HCT116 (cell line): ENCODE measurements around the gene RAPGEF1. TPM values are rescaled to one million over a fixed set of nuclear protein-coding genes. Genes with fewer than 3 reads are reported as not detected.

Source experiments
- ATAC-seq: fragments of 200-7000 bp; cut with Tn5 transposase; 2 replicates; pipeline ENCODE4 v1.9.1; 2020; ENCODE audit warnings: mild to moderate bottlenecking, moderate library complexity
- BruUV-seq: library from RNA; stranded (reverse); fragments of 400-500 nt; replicated peaks from 2 replicates; lab custom pipeline; 2021; lab: Mats Ljungman, UMichigan
- CTCF ChIA-PET: fragments of 300-600 bp; sonication (Branson Sonifier 250); formaldehyde crosslinking; loops from one replicate; lab custom pipeline; 2021; ENCODE audit warnings: antibody characterized with exemption; lab: Charles Lee
- POLR2A ChIA-PET: fragments of 300-600, 350-600 bp; sonication (Branson Sonifier 250); formaldehyde crosslinking; loops from one replicate; lab custom pipeline; 2021; ENCODE audit warnings: antibody characterized with exemption; lab: Charles Lee
- RAD21 ChIA-PET, 2 experiments: fragments of 300-600 bp; sonication (Branson Sonifier 250); formaldehyde crosslinking; loops; one replicate each; lab custom pipeline; 2023; ENCODE audit warnings: low total read pairs in 2 of 2; ENCODE audit not compliant: uncharacterized antibody in 2 of 2, unreplicated experiment in 2 of 2, low non-redundant PET in 1 of 2; lab: Charles Lee
- DNase-seq: peaks from one replicate; pipeline ENCODE4 v3.0.0-alpha.2; 2010; ENCODE audit warnings: low read depth, low spot score
- H2AFZ ChIP-seq: fragments of 200-600 bp; shearing (Covaris generic), sonication (generic); 2 replicates; pipeline ENCODE4 v1.6.1; 2017; ENCODE audit warnings: low read depth, mixed run types, mixed read lengths, antibody characterized with exemption, low read length; ENCODE audit not compliant: poor library complexity, severe bottlenecking
- H3K27ac ChIP-seq: 2 replicates; pipeline ENCODE4 v1.5.1; 2012; ENCODE audit warnings: low read depth, low read length
- H3K27me3 ChIP-seq: fragments of 200-600 bp; sonication (generic); 2 replicates; pipeline ENCODE4 v1.6.1; 2016; ENCODE audit warnings: mixed run types, low read length, mixed read lengths; ENCODE audit not compliant: insufficient read depth
- H3K36me3 ChIP-seq, 2 experiments: fragments of 200-500 bp in 1 of 2; fragments of 200-600 bp in 1 of 2; sonication (Bioruptor generic) in 1 of 2; sonication (generic) in 1 of 2; 2 replicates each; pipeline versions ENCODE4 v1.5.1 to v1.6.1; 2014 to 2016; ENCODE audit warnings: low read length in 2 of 2, inconsistent platforms in 1 of 2, mixed read lengths in 1 of 2, mixed run types in 1 of 2; ENCODE audit not compliant: insufficient read depth in 2 of 2, control insufficient read depth in 1 of 2
- H3K4me1 ChIP-seq, 2 experiments: fragments of 200-600 bp in 1 of 2; sonication (generic) in 1 of 2; 2 replicates each; pipeline versions ENCODE4 v1.5.1 to v1.6.1; 2012 to 2017; ENCODE audit warnings: low read length in 2 of 2, inconsistent platforms in 1 of 2, mild to moderate bottlenecking in 1 of 2, mixed read lengths in 1 of 2, mixed run types in 1 of 2, moderate library complexity in 1 of 2; ENCODE audit not compliant: insufficient read depth in 2 of 2, control insufficient read depth in 1 of 2
- H3K4me2 ChIP-seq: fragments of 200-600 bp; sonication (generic); 2 replicates; pipeline ENCODE4 v1.6.1; 2017; ENCODE audit warnings: mixed run types, low read length, mixed read lengths
- H3K4me3 ChIP-seq, 2 experiments: fragments of 200-600 bp in 1 of 2; sonication (generic) in 1 of 2; replicated peaks in 1 of 2; 2 replicates each; pipeline ENCODE4 v1.5.1; 2011 to 2016; ENCODE audit warnings: low read length in 2 of 2, control low read depth in 1 of 2, low read depth in 1 of 2, mild to moderate bottlenecking in 1 of 2, mixed read lengths in 1 of 2, mixed run types in 1 of 2
- H3K79me2 ChIP-seq: fragments of 200-600 bp; sonication (generic); 2 replicates; pipeline ENCODE4 v1.6.1; 2017; ENCODE audit warnings: mild to moderate bottlenecking, mixed run types, low read length, moderate library complexity, mixed read lengths; ENCODE audit not compliant: insufficient read depth
- H3K9ac ChIP-seq: fragments of 200-600 bp; sonication (generic); 2 replicates; pipeline ENCODE4 v1.6.1; 2016; ENCODE audit warnings: low read length, mixed read lengths
- H3K9me2 ChIP-seq: fragments of 200-600 bp; sonication (generic), shearing (Covaris generic); 2 replicates; pipeline ENCODE4 v1.6.1; 2017; ENCODE audit warnings: mixed run types, mild to moderate bottlenecking, moderate library complexity; ENCODE audit not compliant: insufficient read depth
- H3K9me3 ChIP-seq, 2 experiments: fragments of 200-500 bp in 1 of 2; fragments of 200-600 bp in 1 of 2; sonication (Bioruptor generic) in 1 of 2; sonication (generic) in 1 of 2; 2 replicates each; pipeline ENCODE4 v1.6.1; 2014 to 2017; ENCODE audit warnings: low read length in 2 of 2, mixed read lengths in 2 of 2, inconsistent platforms in 1 of 2, low read depth in 1 of 2, mild to moderate bottlenecking in 1 of 2, mixed run types in 1 of 2, moderate library complexity in 1 of 2; ENCODE audit not compliant: control insufficient read depth in 1 of 2, insufficient read depth in 1 of 2
- H4K20me1 ChIP-seq: fragments of 200-600 bp; sonication (generic), shearing (Covaris generic); 2 replicates; pipeline ENCODE4 v1.6.1; 2017; ENCODE audit warnings: mixed run types, mild to moderate bottlenecking, moderate library complexity; ENCODE audit not compliant: insufficient read depth
- POLR2A ChIP-seq: IDR thresholded peaks from 2 replicates; pipeline ENCODE4 v1.7.0; 2011; ENCODE audit warnings: borderline replicate concordance; ENCODE audit not compliant: insufficient read depth, insufficient read length; ENCODE audit errors: extremely low read depth
- SIN3A ChIP-seq: IDR thresholded peaks from 2 replicates; pipeline ENCODE4 v1.6.1; 2012; ENCODE audit warnings: low read depth
- SP1 ChIP-seq: IDR thresholded peaks from 2 replicates; pipeline ENCODE4 v1.6.1; 2012; ENCODE audit warnings: low read depth
- SRF ChIP-seq: IDR thresholded peaks from 2 replicates; pipeline ENCODE4 v1.6.1; 2012; ENCODE audit warnings: low read depth
- YY1 ChIP-seq: IDR thresholded peaks from 2 replicates; pipeline ENCODE4 v1.6.1; 2011; ENCODE audit warnings: low read length, low read depth, moderate library complexity, mild to moderate bottlenecking; ENCODE audit not compliant: insufficient replicate concordance; ENCODE audit errors: extremely low read depth
- intact Hi-C: fragments of 100-400 bp; cut with micrococcal nuclease; formaldehyde crosslinking; loops from 2 replicates; pipeline ENCODE4 v1.10.0; 2022
- total RNA-seq: library from RNA; stranded (reverse); gene quantifications from one replicate; pipeline ENCODE4 v1.2.1, GENCODE V29; 2021; ENCODE audit not compliant: unreplicated experiment
- TF ChIP-seq, protein P1 (sequence below): IDR thresholded peaks from 2 replicates; pipeline ENCODE4 v1.6.1; 2011; ENCODE audit warnings: mild to moderate bottlenecking, low read length, moderate library complexity; ENCODE audit not compliant: insufficient replicate concordance; ENCODE audit errors: extremely low read depth

Gene RAPGEF1
- total RNA-seq, 1 experiment from 2014 or later = 43.0 TPM

DNA sequence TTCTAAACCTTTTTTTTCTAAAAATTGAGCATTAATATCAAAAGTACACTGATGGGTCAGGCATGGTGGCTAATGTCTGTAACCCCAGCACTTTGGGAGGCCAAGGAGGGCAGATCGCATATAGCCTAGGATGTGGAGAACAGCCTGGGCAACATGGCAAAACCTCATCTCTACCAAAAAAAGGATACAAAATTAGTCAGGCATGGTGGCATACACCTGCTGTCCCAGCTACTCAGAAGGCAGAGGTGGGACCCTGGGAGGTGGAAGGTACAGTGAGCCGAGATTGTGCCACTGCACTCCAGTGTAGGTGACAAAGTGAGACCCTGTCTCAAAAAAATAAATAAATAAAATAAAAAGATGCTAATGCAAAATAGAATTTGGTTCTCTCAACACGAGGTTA, 49.4 kb downstream of the RAPGEF1 start (continued):
- TF ChIP-seq POLR2A (no peak), SRF (no peak), SP1 (no peak)
- TF ChIP-seq, protein P1, sequence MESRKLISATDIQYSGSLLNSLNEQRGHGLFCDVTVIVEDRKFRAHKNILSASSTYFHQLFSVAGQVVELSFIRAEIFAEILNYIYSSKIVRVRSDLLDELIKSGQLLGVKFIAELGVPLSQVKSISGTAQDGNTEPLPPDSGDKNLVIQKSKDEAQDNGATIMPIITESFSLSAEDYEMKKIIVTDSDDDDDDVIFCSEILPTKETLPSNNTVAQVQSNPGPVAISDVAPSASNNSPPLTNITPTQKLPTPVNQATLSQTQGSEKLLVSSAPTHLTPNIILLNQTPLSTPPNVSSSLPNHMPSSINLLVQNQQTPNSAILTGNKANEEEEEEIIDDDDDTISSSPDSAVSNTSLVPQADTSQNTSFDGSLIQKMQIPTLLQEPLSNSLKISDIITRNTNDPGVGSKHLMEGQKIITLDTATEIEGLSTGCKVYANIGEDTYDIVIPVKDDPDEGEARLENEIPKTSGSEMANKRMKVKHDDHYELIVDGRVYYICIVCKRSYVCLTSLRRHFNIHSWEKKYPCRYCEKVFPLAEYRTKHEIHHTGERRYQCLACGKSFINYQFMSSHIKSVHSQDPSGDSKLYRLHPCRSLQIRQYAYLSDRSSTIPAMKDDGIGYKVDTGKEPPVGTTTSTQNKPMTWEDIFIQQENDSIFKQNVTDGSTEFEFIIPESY = no peak

DNA sequence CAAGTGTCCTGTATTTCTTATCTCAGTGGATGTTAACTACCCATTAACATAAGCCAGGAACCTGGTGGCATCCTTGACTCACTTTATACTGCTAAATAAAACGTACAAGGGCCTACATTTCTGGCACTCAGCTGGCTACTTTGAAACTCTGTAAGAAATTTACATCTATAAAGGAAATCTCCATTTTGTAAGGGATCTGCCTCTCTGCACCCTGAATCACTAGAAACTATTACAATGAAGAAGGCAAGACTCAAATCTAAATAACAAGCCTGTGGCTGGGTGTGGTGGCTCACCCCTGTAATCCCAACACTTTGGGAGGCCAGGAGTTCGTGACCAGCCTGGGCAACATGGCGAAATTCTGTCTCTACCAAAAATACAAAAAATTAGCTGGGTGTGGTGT, 51.5 kb downstream of the RAPGEF1 start:
- Histone ChIP-seq H3K9me2 (no peaks in the 10 kb centered on the region), H3K27me3 (no peaks in the 10 kb centered on the region), H3K79me2 (0 out of 2 replicates have a peak, but pooled peaks cover 4% of the 10 kb centered on the region), H3K36me3 (no peaks in the 10 kb centered on the region), H4K20me1 (peaks cover 7% of the 10 kb centered on the region; the same call in 1 of the 2 replicates), H3K4me2 (no peak overlapping the region), H3K27ac (no peak overlapping the region), H3K9me3 (no peaks in the 10 kb centered on the region), H3K9ac (no peak overlapping the region), H3K4me1 (no peaks in the 10 kb centered on the region), H3K4me3 (no peak overlapping the region), H2AFZ (no peak overlapping the region)
- BruUV-seq = no TSS peak
- ATAC-seq = no peak
- ChIA-PET RAD21 (no interaction called here), CTCF (no interaction called here), POLR2A (no interaction called here)
- TF ChIP-seq YY1 (no peak), SIN3A (no peak)
- intact Hi-C loops = no loop called here
- DNase-seq = no peak
